ENCODE data around the gene BBS9. TPM values are rescaled to one million over a fixed set of nuclear protein-coding genes. Genes with fewer than 3 reads are reported as not detected.

BBS9 gene
- total RNA-seq, 2 donors from 2014 or later: 23.0 to 28.6 TPM

DNA sequence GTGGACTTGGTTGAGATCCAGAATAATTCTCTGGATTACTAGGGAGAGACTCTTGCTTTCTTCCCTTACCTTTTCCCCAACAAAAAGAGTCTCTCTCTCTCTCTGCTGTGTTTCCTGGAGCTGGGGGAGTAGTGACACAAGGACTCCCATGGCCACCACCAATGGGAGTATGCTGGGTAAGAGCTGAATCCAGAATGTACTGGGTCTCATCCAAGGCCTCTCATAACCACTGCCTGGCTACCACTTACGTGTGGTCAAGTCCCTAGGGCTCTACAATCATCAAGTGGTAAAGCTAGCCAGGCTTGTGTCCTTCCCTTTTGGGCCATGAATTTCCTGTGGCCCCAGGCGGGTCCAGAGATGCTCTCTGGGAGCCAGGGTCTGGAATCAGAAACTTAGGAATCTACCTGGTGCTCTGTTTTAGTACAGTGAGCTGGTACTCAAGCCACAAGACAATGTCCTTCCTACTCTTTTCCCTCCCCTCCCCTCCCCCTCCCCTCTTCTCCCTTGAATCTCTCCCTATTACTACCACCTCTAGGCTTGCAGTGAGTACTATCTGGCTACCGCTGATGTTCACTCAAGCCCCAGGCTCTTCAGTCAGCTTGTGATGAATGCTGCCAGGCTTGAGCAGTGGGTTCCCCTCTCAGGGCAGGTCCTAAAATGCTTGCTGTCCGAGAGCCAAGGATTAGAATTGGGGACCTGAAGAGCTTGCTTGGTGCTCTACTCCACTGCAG lies 196.6 kb downstream of the BBS9 start:
- Histone ChIP-seq H3K9me3 (no peaks in the 10 kb centered on the region), H3K4me3 (no peak overlapping the region), H3K36me3 (no peaks in the 10 kb centered on the region), H3K27ac (no peak overlapping the region), H3K4me1 (ENCODE audit: control insufficient read depth in 1 of 2, low read depth in 2 of 2) (no peaks in the 10 kb centered on the region), H3K27me3 (replicated peaks; ENCODE audit: insufficient read depth) (no peaks in the 10 kb centered on the region)
- TF ChIP-seq, protein P1, sequence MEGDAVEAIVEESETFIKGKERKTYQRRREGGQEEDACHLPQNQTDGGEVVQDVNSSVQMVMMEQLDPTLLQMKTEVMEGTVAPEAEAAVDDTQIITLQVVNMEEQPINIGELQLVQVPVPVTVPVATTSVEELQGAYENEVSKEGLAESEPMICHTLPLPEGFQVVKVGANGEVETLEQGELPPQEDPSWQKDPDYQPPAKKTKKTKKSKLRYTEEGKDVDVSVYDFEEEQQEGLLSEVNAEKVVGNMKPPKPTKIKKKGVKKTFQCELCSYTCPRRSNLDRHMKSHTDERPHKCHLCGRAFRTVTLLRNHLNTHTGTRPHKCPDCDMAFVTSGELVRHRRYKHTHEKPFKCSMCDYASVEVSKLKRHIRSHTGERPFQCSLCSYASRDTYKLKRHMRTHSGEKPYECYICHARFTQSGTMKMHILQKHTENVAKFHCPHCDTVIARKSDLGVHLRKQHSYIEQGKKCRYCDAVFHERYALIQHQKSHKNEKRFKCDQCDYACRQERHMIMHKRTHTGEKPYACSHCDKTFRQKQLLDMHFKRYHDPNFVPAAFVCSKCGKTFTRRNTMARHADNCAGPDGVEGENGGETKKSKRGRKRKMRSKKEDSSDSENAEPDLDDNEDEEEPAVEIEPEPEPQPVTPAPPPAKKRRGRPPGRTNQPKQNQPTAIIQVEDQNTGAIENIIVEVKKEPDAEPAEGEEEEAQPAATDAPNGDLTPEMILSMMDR (IDR thresholded peaks at IDR 0.05): no peak
- DNase-seq (ENCODE audit: low spot score) (no peak), ATAC-seq (ENCODE audit: insufficient number of reproducible peaks, low FRiP score, low read depth) (no peak)

DNA sequence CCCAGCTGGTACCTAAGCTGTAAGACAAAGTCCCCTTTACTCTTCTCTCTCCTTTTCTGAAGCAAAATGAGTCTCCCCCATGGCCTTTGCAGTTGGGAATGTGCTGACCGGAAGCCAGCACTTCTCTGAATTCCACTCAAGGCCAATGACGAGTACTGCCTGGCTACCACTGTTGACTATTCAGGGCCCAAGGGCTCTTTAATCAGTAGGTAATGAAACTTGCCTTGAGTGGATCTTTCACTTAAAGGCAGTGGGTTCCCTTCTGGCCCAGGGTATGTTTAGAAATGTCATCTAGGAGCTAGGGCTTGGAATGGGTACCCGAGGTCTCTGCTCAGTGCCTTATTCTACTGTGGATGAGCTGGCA lies 197.1 kb downstream of the BBS9 start:
- ATAC-seq (ENCODE audit: insufficient number of reproducible peaks, low FRiP score, low read depth) (no peak), DNase-seq (ENCODE audit: low spot score) (no peak)
- Histone ChIP-seq H3K36me3 (no peaks in the 10 kb centered on the region), H3K9me3 (no peaks in the 10 kb centered on the region), H3K4me3 (no peak overlapping the region), H3K4me1 (ENCODE audit: control insufficient read depth in 1 of 2, low read depth in 2 of 2) (no peaks in the 10 kb centered on the region), H3K27ac (no peak overlapping the region), H3K27me3 (replicated peaks; ENCODE audit: insufficient read depth) (no peaks in the 10 kb centered on the region)
- TF ChIP-seq, protein P1 (IDR thresholded peaks at IDR 0.05): no peak

DNA sequence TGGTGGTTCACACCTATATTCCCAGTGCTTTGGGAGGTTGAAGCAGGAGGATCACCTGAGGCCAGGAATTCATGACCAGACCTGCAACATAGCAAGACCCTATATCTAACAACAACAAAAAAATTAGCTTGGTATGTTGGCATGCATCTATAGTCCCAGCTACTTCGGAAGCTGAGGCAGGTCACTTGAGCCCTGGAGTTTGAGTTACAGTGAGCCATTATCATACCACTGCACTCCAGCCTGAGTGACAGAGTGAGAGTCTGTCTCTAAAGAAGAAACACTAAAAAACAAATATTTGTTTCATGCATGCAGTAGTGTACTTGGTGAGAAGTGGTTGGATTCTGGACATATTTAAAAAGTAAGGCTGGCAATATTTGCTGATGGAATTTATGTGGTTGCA lies 198.1 kb downstream of the BBS9 start:
- Histone ChIP-seq H3K36me3 (no peaks in the 10 kb centered on the region), H3K27me3 (replicated peaks; ENCODE audit: insufficient read depth) (no peaks in the 10 kb centered on the region), H3K9me3 (no peaks in the 10 kb centered on the region), H3K4me3 (no peak overlapping the region), H3K4me1 (ENCODE audit: control insufficient read depth in 1 of 2, low read depth in 2 of 2) (no peaks in the 10 kb centered on the region), H3K27ac (no peak overlapping the region)
- TF ChIP-seq, protein P1 (IDR thresholded peaks at IDR 0.05): no peak
- ATAC-seq (ENCODE audit: insufficient number of reproducible peaks, low FRiP score, low read depth) (no peak), DNase-seq (ENCODE audit: low spot score) (no peak)

DNA sequence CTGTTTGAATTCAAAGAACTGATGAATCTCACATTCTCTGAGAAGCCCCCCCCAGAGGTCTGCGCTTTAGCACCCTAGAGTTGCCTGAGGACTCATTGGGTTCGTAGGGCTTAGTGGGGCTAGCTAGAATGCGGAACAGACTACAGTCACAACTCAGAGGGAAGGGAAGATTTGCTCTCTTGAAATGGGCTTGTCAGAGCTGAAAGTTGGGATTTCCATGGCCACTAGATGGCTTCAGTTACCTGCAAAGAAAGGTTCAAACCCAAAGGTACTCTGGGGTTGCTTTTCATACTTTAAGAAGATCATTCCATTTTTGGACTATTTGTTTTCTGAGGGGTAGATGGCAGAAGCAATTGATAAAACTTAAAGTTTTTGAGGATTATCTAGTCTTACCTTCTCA lies 205.0 kb downstream of the BBS9 start:
- no peaks in the 10 kb centered on the region for H3K4me1 ChIP-seq (ENCODE audit: control insufficient read depth in 1 of 2, low read depth in 2 of 2)
- H3K4me3 ChIP-seq: no peak overlapping the region
- H3K9me3 ChIP-seq: no peaks in the 10 kb centered on the region
- ATAC-seq (ENCODE audit: insufficient number of reproducible peaks, low FRiP score, low read depth) (no peak), DNase-seq (ENCODE audit: low spot score) (no peak)
- no peaks in the 10 kb centered on the region for H3K36me3 ChIP-seq
- H3K27ac ChIP-seq: no peak overlapping the region
- TF ChIP-seq, protein P1 (IDR thresholded peaks at IDR 0.05): no peak
- H3K27me3 ChIP-seq (replicated peaks; ENCODE audit: insufficient read depth): no peaks in the 10 kb centered on the region

DNA sequence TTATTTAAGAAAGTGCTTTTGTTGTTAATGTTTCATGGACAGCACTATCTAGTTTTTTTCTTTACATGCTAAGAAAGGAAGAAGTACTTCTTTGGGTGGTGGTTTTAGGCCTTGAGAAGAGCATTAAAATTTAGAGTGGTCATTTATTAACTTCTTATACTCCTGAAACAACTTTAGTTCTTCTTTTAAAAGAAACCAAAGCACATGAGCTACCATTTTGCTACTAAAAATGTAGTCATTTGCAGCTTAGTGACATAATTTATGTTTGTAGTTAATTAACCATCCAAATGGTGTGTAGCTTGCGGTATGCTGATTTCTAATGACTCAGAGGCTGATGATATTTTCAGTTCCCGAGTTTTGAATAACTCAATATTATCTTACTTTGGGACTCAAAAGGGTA lies 207.5 kb downstream of the BBS9 start:
- H3K4me3 ChIP-seq: no peak overlapping the region
- no peak for DNase-seq (ENCODE audit: low spot score)
- H3K36me3 ChIP-seq: no peaks in the 10 kb centered on the region
- H3K4me1 ChIP-seq (ENCODE audit: control insufficient read depth in 1 of 2, low read depth in 2 of 2): no peaks in the 10 kb centered on the region
- H3K9me3 ChIP-seq: no peaks in the 10 kb centered on the region
- H3K27ac ChIP-seq: no peak overlapping the region
- ATAC-seq (ENCODE audit: insufficient number of reproducible peaks, low FRiP score, low read depth): no peak
- no peaks in the 10 kb centered on the region for H3K27me3 ChIP-seq (replicated peaks; ENCODE audit: insufficient read depth)
- TF ChIP-seq, protein P1 (IDR thresholded peaks at IDR 0.05): no peak

All from thoracic aorta (tissue), 2 donors.